Trophoblast cell (in vitro differentiated cells and primary cell): ENCODE data around the gene TJP2.

Experiments
- DNase-seq, 2 donors: peaks; one replicate each; pipeline ENCODE4 v3.0.0-alpha.2; 2016
- H2AFZ ChIP-seq: 2 replicates; pipeline ENCODE4 v1.6.1; 2013; ENCODE audit warnings: low read length, moderate library complexity, mild to moderate bottlenecking; ENCODE audit not compliant: insufficient read depth, poor library complexity
- H2AK5ac ChIP-seq: 2 replicates; pipeline ENCODE4 v1.6.1; 2013; ENCODE audit warnings: mild to moderate bottlenecking, low read length
- H2BK120ac ChIP-seq: 2 replicates; pipeline ENCODE4 v1.6.1; 2013; ENCODE audit warnings: low read length, mild to moderate bottlenecking, moderate library complexity; ENCODE audit not compliant: insufficient read depth, poor library complexity
- H2BK12ac ChIP-seq: 2 replicates; pipeline ENCODE4 v1.6.1; 2013; ENCODE audit warnings: mild to moderate bottlenecking, low read length, moderate library complexity
- H2BK5ac ChIP-seq: 2 replicates; pipeline ENCODE4 v1.6.1; 2013; ENCODE audit warnings: low read length, low read depth, moderate library complexity, mild to moderate bottlenecking; ENCODE audit not compliant: poor library complexity
- H3K14ac ChIP-seq: 2 replicates; pipeline ENCODE4 v1.6.1; 2013; ENCODE audit warnings: mild to moderate bottlenecking, low read length
- H3K18ac ChIP-seq: 2 replicates; pipeline ENCODE4 v1.6.1; 2013; ENCODE audit warnings: mild to moderate bottlenecking, low read length
- H3K23ac ChIP-seq: 2 replicates; pipeline ENCODE4 v1.6.1; 2013; ENCODE audit warnings: low read length
- H3K27ac ChIP-seq: 2 replicates; pipeline ENCODE4 v1.5.1; 2013; ENCODE audit warnings: low read depth, mild to moderate bottlenecking, inconsistent platforms, low read length, moderate library complexity
- H3K27me3 ChIP-seq: 2 replicates; pipeline ENCODE4 v1.6.1; 2013; ENCODE audit warnings: inconsistent platforms, mild to moderate bottlenecking, low read length, moderate library complexity; ENCODE audit not compliant: insufficient read depth
- H3K36me3 ChIP-seq, 2 experiments: 1 replicate in 1 of 2; 2 replicates in 1 of 2; pipeline ENCODE4 v1.6.1; 2013; ENCODE audit warnings: low read length in 2 of 2, mild to moderate bottlenecking in 2 of 2, moderate library complexity in 1 of 2; ENCODE audit not compliant: insufficient read depth in 2 of 2, control insufficient read depth in 1 of 2
- H3K4ac ChIP-seq: 2 replicates; pipeline ENCODE4 v1.6.1; 2013; ENCODE audit warnings: low read depth, mild to moderate bottlenecking, low read length, moderate library complexity
- H3K4me1 ChIP-seq, 2 experiments: 1 replicate in 1 of 2; 2 replicates in 1 of 2; pipeline ENCODE4 v1.6.1; 2013; ENCODE audit warnings: low read length in 2 of 2, mild to moderate bottlenecking in 2 of 2, moderate library complexity in 1 of 2; ENCODE audit not compliant: insufficient read depth in 2 of 2, control insufficient read depth in 1 of 2
- H3K4me2 ChIP-seq: 2 replicates; pipeline ENCODE4 v1.6.1; 2013; ENCODE audit warnings: inconsistent platforms, mild to moderate bottlenecking, low read length, moderate library complexity
- H3K4me3 ChIP-seq: 2 replicates; pipeline ENCODE4 v1.5.1; 2013; ENCODE audit warnings: mild to moderate bottlenecking, low read depth, low read length, inconsistent platforms
- H3K79me1 ChIP-seq: one replicate; pipeline ENCODE4 v1.6.1; 2013; ENCODE audit warnings: low read length
- H3K79me2 ChIP-seq: 2 replicates; pipeline ENCODE4 v1.6.1; 2013; ENCODE audit warnings: low read length, mild to moderate bottlenecking; ENCODE audit not compliant: control insufficient read depth, insufficient read depth, poor library complexity
- H3K9ac ChIP-seq: 2 replicates; pipeline ENCODE4 v1.6.1; 2013; ENCODE audit warnings: mild to moderate bottlenecking, low read length
- H3K9me3 ChIP-seq: 2 replicates; pipeline ENCODE4 v1.6.1; 2013; ENCODE audit warnings: low read depth, mild to moderate bottlenecking, control low read depth, inconsistent platforms, low read length; ENCODE audit not compliant: insufficient read depth
- H4K12ac ChIP-seq: 2 replicates; pipeline ENCODE4 v1.6.1; 2013; ENCODE audit warnings: low read depth, mild to moderate bottlenecking, low read length, moderate library complexity
- H4K8ac ChIP-seq: 2 replicates; pipeline ENCODE4 v1.6.1; 2013; ENCODE audit warnings: low read depth, mild to moderate bottlenecking, low read length, moderate library complexity
- H4K91ac ChIP-seq: one replicate; pipeline ENCODE4 v1.6.1; 2013; ENCODE audit warnings: low read depth, mild to moderate bottlenecking, low read length, moderate library complexity
- WGBS: extraction: QIAGEN DNeasy Blood & Tissue Kit; methylation state at CpG from one replicate; pipeline ENCODE4 v1.1.7; 2013; ENCODE audit warnings: missing lambda C conversion rate; ENCODE audit not compliant: insufficient read length, insufficient coverage; ENCODE audit errors: extremely low coverage; 5-methylcytosine and 5-hydroxymethylcytosine counted together

Gene TJP2

GRCh38 chr9:69190863-69191181 is 16.7 kb downstream of the TJP2 start:
- Histone ChIP-seq H2AK5ac (no peak overlapping the region), H3K36me3 (no peaks in the 10 kb centered on the region), H3K4me1 (peaks cover 12 to 20% of the 10 kb centered on the region in 2 experiments), H2BK5ac (no peak overlapping the region), H3K27ac (no peak overlapping the region), H4K91ac (no peak overlapping the region), H4K8ac (no peak overlapping the region), H2AFZ (no peak overlapping the region), H2BK120ac (no peak overlapping the region), H4K12ac (no peak overlapping the region), H3K79me2 (peaks cover 16% of the 10 kb centered on the region), H3K23ac (no peak overlapping the region), H3K27me3 (no peaks in the 10 kb centered on the region), H3K9ac (no peak overlapping the region), H3K14ac (no peak overlapping the region), H3K79me1 (peaks cover 16% of the 10 kb centered on the region), H3K4me3 (no peak overlapping the region), H2BK12ac (peak overlapping the region; percentile 63), H3K4me2 (no peak overlapping the region), H3K18ac (no peak overlapping the region), H3K9me3 (no peaks in the 10 kb centered on the region), H3K4ac (peak overlapping the region; percentile 88)
- no CpG with 5 or more reads among the region's 1 CpG for WGBS
- DNase-seq: no peak

- Histone ChIP-seq H3K9me3 (no peaks in the 10 kb centered on the region), H3K4ac (no peak overlapping the region), H2AFZ (no peak overlapping the region), H3K79me1 (peaks cover 14% of the 10 kb centered on the region), H3K4me2 (no peak overlapping the region), H3K18ac (no peak overlapping the region), H3K79me2 (peaks cover 18% of the 10 kb centered on the region), H3K23ac (no peak overlapping the region), H4K12ac (no peak overlapping the region), H2BK12ac (no peak overlapping the region), H4K91ac (no peak overlapping the region), H4K8ac (no peak overlapping the region), H3K36me3 (no peaks in the 10 kb centered on the region), H3K9ac (no peak overlapping the region), H2BK120ac (no peak overlapping the region), H3K27me3 (no peaks in the 10 kb centered on the region), H3K4me3 (no peak overlapping the region), H3K14ac (no peak overlapping the region), H2AK5ac (no peak overlapping the region), H3K4me1 (peaks cover 12 to 20% of the 10 kb centered on the region in 2 experiments), H2BK5ac (no peak overlapping the region), H3K27ac (no peak overlapping the region)
- no peak for DNase-seq
- WGBS: no CpG with 5 or more reads among the region's 3 CpGs
Measured at GRCh38 chr9:69191231-69191630, 17.2 kb downstream of the TJP2 start.

- no peak overlapping the region for H3K4me2 ChIP-seq
- no peak overlapping the region for H4K8ac ChIP-seq
- peaks cover 11% of the 10 kb centered on the region for H3K79me1 ChIP-seq
- H4K91ac ChIP-seq: no peak overlapping the region
- DNase-seq: no peak
- H3K14ac ChIP-seq: no peak overlapping the region
- no peak overlapping the region for H2AFZ ChIP-seq
- no peak overlapping the region for H2BK5ac ChIP-seq
- H3K79me2 ChIP-seq: peaks cover 18% of the 10 kb centered on the region
- no peak overlapping the region for H3K9ac ChIP-seq
- no peaks in the 10 kb centered on the region for H3K27me3 ChIP-seq
- no peak overlapping the region for H4K12ac ChIP-seq
- peak overlapping the region; percentile 91 for H3K4ac ChIP-seq
- no peaks in the 10 kb centered on the region for H3K36me3 ChIP-seq
- no peaks in the 10 kb centered on the region for H3K9me3 ChIP-seq
- H3K27ac ChIP-seq: no peak overlapping the region
- H3K23ac ChIP-seq: no peak overlapping the region
- H3K4me1 ChIP-seq: peaks cover 12 to 20% of the 10 kb centered on the region in 2 experiments
- no peak overlapping the region for H3K4me3 ChIP-seq
- no peak overlapping the region for H3K18ac ChIP-seq
- no peak overlapping the region for H2AK5ac ChIP-seq
- H2BK12ac ChIP-seq: no peak overlapping the region
- WGBS: no CpG with 5 or more reads among the region's 3 CpGs
- H2BK120ac ChIP-seq: no peak overlapping the region
Measured at GRCh38 chr9:69192214-69192613, 18.1 kb downstream of the TJP2 start.

GRCh38 chr9:69193685-69194032 is 19.6 kb downstream of the TJP2 start:
- no peak overlapping the region for H3K4me2 ChIP-seq
- no peak overlapping the region for H2AK5ac ChIP-seq
- no peak overlapping the region for H3K4me3 ChIP-seq
- peaks cover 16% of the 10 kb centered on the region for H3K79me2 ChIP-seq
- DNase-seq: no peak
- no peak overlapping the region for H2BK120ac ChIP-seq
- H3K4me1 ChIP-seq: peaks cover 9 to 16% of the 10 kb centered on the region in 2 experiments
- H3K27me3 ChIP-seq: no peaks in the 10 kb centered on the region
- no peaks in the 10 kb centered on the region for H3K36me3 ChIP-seq
- H3K27ac ChIP-seq: no peak overlapping the region
- no peak overlapping the region for H4K91ac ChIP-seq
- no peak overlapping the region for H3K9ac ChIP-seq
- H2BK12ac ChIP-seq: no peak overlapping the region
- H3K4ac ChIP-seq: no peak overlapping the region
- no peaks in the 10 kb centered on the region for H3K9me3 ChIP-seq
- no peak overlapping the region for H3K18ac ChIP-seq
- no peak overlapping the region for H2AFZ ChIP-seq
- H3K14ac ChIP-seq: no peak overlapping the region
- no peak overlapping the region for H4K8ac ChIP-seq
- no peak overlapping the region for H4K12ac ChIP-seq
- no CpG with 5 or more reads among the region's 1 CpG for WGBS
- no peak overlapping the region for H3K23ac ChIP-seq
- H2BK5ac ChIP-seq: no peak overlapping the region
- peaks cover 1% of the 10 kb centered on the region for H3K79me1 ChIP-seq
